Endothelial cell of umbilical vein (primary cell): ENCODE results near the gene SLC7A10. TPM values are rescaled to one million over a fixed set of nuclear protein-coding genes. Genes with fewer than 3 reads are reported as not detected.

Experiments used
- BruUV-seq: library from RNA; stranded (reverse); fragments of 400-500 nt; replicated peaks from 2 replicates; lab custom pipeline; 2021; lab: Mats Ljungman, UMichigan
- CTCF ChIA-PET: fragments of 300-600, 350-600 bp; sonication (Branson Sonifier 250); formaldehyde crosslinking; loops from one replicate; lab custom pipeline; 2021; ENCODE audit warnings: antibody characterized with exemption, inconsistent platforms; lab: Charles Lee
- POLR2A ChIA-PET: fragments of 300-600, 350-600 bp; sonication (Branson Sonifier 250); formaldehyde crosslinking; loops from one replicate; lab custom pipeline; 2021; ENCODE audit warnings: antibody characterized with exemption, inconsistent platforms; lab: Charles Lee
- DNase-seq: peaks from one replicate; pipeline ENCODE4 v3.0.0-alpha.2; 2011; ENCODE audit warnings: low read depth, low spot score
- FAIRE-seq: peaks from 2 replicates; lab custom pipeline; 2011; peaks lifted over from hg19 to GRCh38; lab: Jason Lieb, UNC
- H2AFZ ChIP-seq: 2 replicates; pipeline ENCODE4 v1.6.0; 2012; ENCODE audit warnings: low read depth, low read length, control low read depth, inconsistent platforms
- H3K27ac ChIP-seq: 2 replicates; pipeline ENCODE4 v1.5.1; 2011; ENCODE audit warnings: low read depth, mild to moderate bottlenecking, control low read depth, low read length, moderate library complexity; ENCODE audit not compliant: insufficient read depth
- H3K27me3 ChIP-seq, 2 experiments: 2 replicates each; pipeline versions ENCODE4 v1.6.0 to v1.6.1; 2011; ENCODE audit warnings: low read length in 2 of 2, mixed read lengths in 1 of 2; ENCODE audit not compliant: control insufficient read depth in 2 of 2, insufficient read depth in 2 of 2
- H3K36me3 ChIP-seq, 2 experiments: 2 replicates in 1 of 2; 3 replicates in 1 of 2; pipeline ENCODE4 v1.5.1; 2011; ENCODE audit warnings: low read length in 2 of 2, mild to moderate bottlenecking in 1 of 2, moderate library complexity in 1 of 2; ENCODE audit not compliant: control insufficient read depth in 2 of 2, insufficient read depth in 2 of 2; ENCODE audit errors: extremely low read depth in 1 of 2
- H3K4me1 ChIP-seq: 3 replicates; pipeline ENCODE4 v1.5.1; 2011; ENCODE audit warnings: mild to moderate bottlenecking, low read length; ENCODE audit not compliant: control insufficient read depth, insufficient read depth; ENCODE audit errors: extremely low read depth
- H3K4me2 ChIP-seq: 2 replicates; pipeline ENCODE4 v1.6.1; 2011; ENCODE audit warnings: low read length, control low read depth, mixed read lengths; ENCODE audit not compliant: insufficient read depth
- H3K4me3 ChIP-seq, 3 experiments: fragments of 200-600 bp in 1 of 3; sonication (generic), shearing (Covaris generic) in 1 of 3; replicated peaks in 1 of 3; 2 replicates each; pipeline ENCODE4 v1.5.1; 2011 to 2016; ENCODE audit warnings: control low read depth in 3 of 3, low read length in 3 of 3, mild to moderate bottlenecking in 2 of 3, inconsistent platforms in 1 of 3, low read depth in 1 of 3, moderate library complexity in 1 of 3; ENCODE audit not compliant: insufficient read depth in 1 of 3
- H3K79me2 ChIP-seq: 2 replicates; pipeline ENCODE4 v1.6.0; 2012; ENCODE audit warnings: low read length, inconsistent platforms; ENCODE audit not compliant: control insufficient read depth, insufficient read depth
- H3K9ac ChIP-seq: replicated peaks from 2 replicates; pipeline ENCODE3; 2011; ENCODE audit warnings: low read length, control low read depth; ENCODE audit not compliant: insufficient read depth; ENCODE audit errors: extremely low read depth
- H3K9me1 ChIP-seq: replicated peaks from 3 replicates; pipeline ENCODE4 v1.6.0; 2011; ENCODE audit warnings: mild to moderate bottlenecking, low read length; ENCODE audit not compliant: control insufficient read depth, insufficient read depth; ENCODE audit errors: extremely low read depth
- H3K9me3 ChIP-seq: replicated peaks from 2 replicates; pipeline ENCODE4 v1.5.1; 2012; ENCODE audit warnings: low read length, inconsistent platforms; ENCODE audit not compliant: control insufficient read depth, insufficient read depth
- H4K20me1 ChIP-seq: replicated peaks from 2 replicates; pipeline ENCODE3; 2011; ENCODE audit warnings: mild to moderate bottlenecking, low read length; ENCODE audit not compliant: control insufficient read depth, insufficient read depth; ENCODE audit errors: extremely low read depth
- CTCF ChIP-seq, 2 donors: IDR thresholded peaks; 1 replicate in 1 of 2; 2 replicates in 1 of 2; pipeline ENCODE4 v1.5.1; 2011; ENCODE audit warnings: low read length in 2 of 2, mild to moderate bottlenecking in 2 of 2, moderate library complexity in 2 of 2, control low read depth in 1 of 2, inconsistent platforms in 1 of 2, low read depth in 1 of 2; ENCODE audit not compliant: insufficient read depth in 1 of 2; ENCODE audit errors: extremely low read depth in 1 of 2
- EZH2 ChIP-seq: IDR thresholded peaks from 2 replicates; pipeline ENCODE4 v1.6.1; 2012; ENCODE audit warnings: borderline replicate concordance, low read depth, mild to moderate bottlenecking, moderate library complexity, low read length, inconsistent platforms; ENCODE audit not compliant: severe bottlenecking
- FOS ChIP-seq: IDR thresholded peaks from 2 replicates; pipeline ENCODE4 v1.6.1; 2011; ENCODE audit warnings: mild to moderate bottlenecking, low read length, moderate library complexity, borderline replicate concordance; ENCODE audit not compliant: insufficient read depth
- GATA2 ChIP-seq: IDR thresholded peaks from 2 replicates; pipeline ENCODE4 v1.7.0; 2011; ENCODE audit warnings: low read depth, mild to moderate bottlenecking, moderate library complexity, mixed read lengths, low read length; ENCODE audit not compliant: insufficient read length, insufficient read depth
- JUN ChIP-seq: IDR thresholded peaks from 2 replicates; pipeline ENCODE4 v1.6.1; 2011; ENCODE audit warnings: borderline replicate concordance, low read depth; ENCODE audit not compliant: insufficient read length, insufficient read depth
- MYC ChIP-seq: IDR thresholded peaks from one replicate; pipeline ENCODE4 v1.6.1; 2011; ENCODE audit warnings: mild to moderate bottlenecking, low read depth, low read length
- POLR2A ChIP-seq: IDR thresholded peaks from 2 replicates; pipeline ENCODE4 v1.6.1; 2012; ENCODE audit warnings: low read depth, mild to moderate bottlenecking, control low read depth, low read length
- POLR2AphosphoS5 ChIP-seq: IDR thresholded peaks from 2 replicates; pipeline ENCODE4 v1.6.1; 2012; ENCODE audit warnings: low read depth, mild to moderate bottlenecking, control low read depth, low read length, moderate library complexity; ENCODE audit not compliant: insufficient read depth
- dilution Hi-C: fragments of 300-500 bp; cut with MboI; formaldehyde crosslinking; loops from one replicate; pipeline ENCODE4 v1.15.0; 2019; ENCODE audit warnings: low sequenced_read_pairs; ENCODE audit not compliant: extremely low pct_ligation_motif_present
- intact Hi-C: fragments of 100-400 bp; cut with micrococcal nuclease; formaldehyde crosslinking; loops from one replicate; pipeline ENCODE4 v1.10.0; 2022
- polyA plus RNA-seq, 4 experiments: library from polyadenylated mRNA; depleted of rRNA in 3 of 4; stranded (reverse) in 3 of 4; unstranded in 1 of 4; fragments of >200 nt; gene quantifications; 2 replicates each; pipeline versions ENCODE4 v1.2.1 to v1.2.3, GENCODE V29; 2011 to 2012; ENCODE audit warnings: missing spikeins in 1 of 4
- total RNA-seq: library from RNA; stranded (reverse); gene quantifications from 2 replicates; pipeline ENCODE4 v1.2.3, GENCODE V29; 2021
- TF ChIP-seq, protein P1 (sequence below): IDR thresholded peaks from 2 replicates; pipeline ENCODE4 v1.6.1; 2011; ENCODE audit not compliant: insufficient read depth, insufficient read length

SLC7A10 gene
- total and polyA plus RNA-seq, 2 donors (not counting 3 experiments of a cell fraction or from before 2014, with no cell fraction given): not detected

- no peak overlapping the region for H3K27ac ChIP-seq
- BruUV-seq: no TSS peak
- no peaks in the 10 kb centered on the region for H3K4me1 ChIP-seq
- ChIA-PET POLR2A (no interaction called here), CTCF (no interaction called here)
- H3K79me2 ChIP-seq: no peaks in the 10 kb centered on the region
- H3K9ac ChIP-seq: no peak overlapping the region
- H3K9me3 ChIP-seq: no peaks in the 10 kb centered on the region
- no peaks in the 10 kb centered on the region for H3K9me1 ChIP-seq
- no peaks in the 10 kb centered on the region for H3K27me3 ChIP-seq
- dilution Hi-C loops: no loop called here
- no peak overlapping the region for H3K4me2 ChIP-seq
- TF ChIP-seq GATA2 (no peak), CTCF (IDR thresholded peaks at IDR 0.05; ENCODE audit: extremely low read depth in 1 of 2, insufficient read depth in 1 of 2, low read depth in 1 of 2, low read length in 2 of 2) (no peak), FOS (no peak), JUN (no peak), POLR2A (no peak), MYC (no peak), EZH2 (no peak), POLR2AphosphoS5 (no peak)
- TF ChIP-seq, protein P1, sequence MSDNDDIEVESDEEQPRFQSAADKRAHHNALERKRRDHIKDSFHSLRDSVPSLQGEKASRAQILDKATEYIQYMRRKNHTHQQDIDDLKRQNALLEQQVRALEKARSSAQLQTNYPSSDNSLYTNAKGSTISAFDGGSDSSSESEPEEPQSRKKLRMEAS: no peak
- H3K36me3 ChIP-seq: no peaks in the 10 kb centered on the region
- FAIRE-seq: no peak
- no peaks in the 10 kb centered on the region for H4K20me1 ChIP-seq
- H3K4me3 ChIP-seq: no peak overlapping the region
- no peak overlapping the region for H2AFZ ChIP-seq
- intact Hi-C loops: no loop called here
- no peak for DNase-seq
Observed at GRCh38 chr19:33217881-33218280, 7.8 kb downstream of the SLC7A10 start.
